HG03045 (cell line): ENCODE measurements around the gene SAMD4A.

Experiments used
- ATAC-seq: cut with Tn5 transposase; IDR thresholded peaks from one replicate; pipeline ENCODE4 v1.9.1; 2021; ENCODE audit warnings: mild to moderate bottlenecking, moderate library complexity; ENCODE audit not compliant: unreplicated experiment

Gene SAMD4A

DNA sequence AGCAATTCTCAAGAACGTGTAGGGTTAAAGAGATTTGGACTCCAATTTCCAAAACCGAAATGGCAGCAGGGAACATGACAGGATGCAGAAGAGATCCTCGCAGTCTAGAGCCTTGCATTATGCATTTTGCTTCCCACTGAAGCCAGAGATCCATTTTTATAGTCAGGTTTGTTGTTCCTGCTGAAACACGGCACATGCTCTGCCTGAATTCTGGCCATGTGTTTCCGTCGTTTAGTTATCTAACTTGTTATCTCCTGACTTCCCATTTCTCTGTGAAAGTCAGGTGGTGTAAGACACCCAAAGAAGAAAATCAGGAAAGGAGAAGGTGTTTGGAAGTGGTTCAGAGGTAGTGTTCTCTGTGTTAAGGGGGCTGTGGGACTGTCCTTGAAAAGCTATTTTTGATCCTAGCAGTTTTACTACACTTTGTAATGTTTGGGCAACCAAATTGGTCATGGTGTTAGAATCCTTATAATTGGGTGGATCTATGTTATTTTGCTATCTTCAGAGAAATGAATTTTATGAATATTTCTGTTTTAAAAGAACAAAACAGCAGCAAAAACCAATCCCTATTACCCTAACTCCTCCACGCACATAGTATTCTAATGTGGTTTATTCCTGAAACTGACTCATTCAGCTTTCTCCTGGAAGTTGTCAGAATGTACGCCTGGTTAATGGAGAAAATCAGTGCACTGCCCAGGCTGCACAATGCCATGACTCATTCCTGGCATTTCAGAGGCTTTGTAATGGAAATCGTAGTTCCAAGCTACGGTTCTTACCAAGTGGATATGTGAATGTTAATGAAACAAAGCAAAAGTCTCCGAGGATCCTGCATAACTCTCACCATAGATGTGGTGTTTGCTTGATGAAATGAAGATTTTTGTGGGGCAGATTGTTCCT is 110.1 kb downstream of the SAMD4A start:
- ATAC-seq: no peak

GRCh38 chr14:54680651-54681050 is 113.7 kb downstream of the SAMD4A start:
- ATAC-seq: no peak

GRCh38 chr14:54681811-54682261 is 114.9 kb downstream of the SAMD4A start:
- ATAC-seq: no peak

DNA sequence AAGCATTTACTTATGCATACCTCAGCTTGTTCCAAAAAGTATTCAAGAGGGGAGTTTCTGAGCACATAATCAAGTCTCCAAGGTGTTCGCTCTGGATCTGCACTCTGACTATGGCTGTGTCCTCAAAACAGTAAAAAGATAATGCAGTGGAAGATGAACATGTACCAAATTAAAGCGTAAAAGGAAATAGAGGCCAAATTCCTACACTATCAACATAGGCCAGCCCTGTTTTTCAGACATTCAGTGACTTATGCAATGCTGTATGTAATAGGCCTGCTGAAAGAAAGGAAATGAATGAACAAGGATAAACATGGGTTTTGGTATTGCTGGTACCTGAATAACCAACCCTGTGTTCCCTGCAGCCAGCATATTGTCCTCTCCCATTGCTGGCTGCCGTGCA is 115.7 kb downstream of the SAMD4A start:
- ATAC-seq: no peak

- no peak for ATAC-seq
Observed at GRCh38 chr14:54683882-54684794, 117.2 kb downstream of the SAMD4A start.

DNA sequence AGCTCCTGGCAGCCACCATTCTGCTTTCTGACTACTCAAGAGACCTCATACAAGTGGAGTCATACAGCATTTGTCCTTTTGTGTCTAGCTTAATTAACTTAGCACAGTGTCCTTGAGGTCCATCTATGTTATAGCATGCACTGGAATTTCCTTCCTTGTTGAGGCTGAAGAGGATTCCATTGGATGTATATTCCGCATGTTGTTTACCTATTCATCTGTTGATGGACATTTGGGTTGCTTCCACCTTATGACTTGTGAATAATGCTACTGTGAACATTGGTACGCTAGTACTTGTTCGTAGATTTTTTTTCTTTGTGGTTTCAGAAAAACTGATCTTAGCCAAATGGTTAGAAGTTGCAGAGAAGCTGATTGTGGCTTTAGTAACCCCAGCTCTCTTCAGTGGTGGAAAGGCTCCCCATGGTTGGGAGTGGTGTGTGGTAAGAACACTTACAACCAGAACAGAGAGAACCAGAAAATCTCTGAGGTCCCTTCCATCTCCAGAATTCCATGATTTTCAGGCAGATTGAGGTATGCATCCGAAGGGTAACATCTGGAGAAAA is 118.4 kb downstream of the SAMD4A start:
- ATAC-seq: no peak

DNA sequence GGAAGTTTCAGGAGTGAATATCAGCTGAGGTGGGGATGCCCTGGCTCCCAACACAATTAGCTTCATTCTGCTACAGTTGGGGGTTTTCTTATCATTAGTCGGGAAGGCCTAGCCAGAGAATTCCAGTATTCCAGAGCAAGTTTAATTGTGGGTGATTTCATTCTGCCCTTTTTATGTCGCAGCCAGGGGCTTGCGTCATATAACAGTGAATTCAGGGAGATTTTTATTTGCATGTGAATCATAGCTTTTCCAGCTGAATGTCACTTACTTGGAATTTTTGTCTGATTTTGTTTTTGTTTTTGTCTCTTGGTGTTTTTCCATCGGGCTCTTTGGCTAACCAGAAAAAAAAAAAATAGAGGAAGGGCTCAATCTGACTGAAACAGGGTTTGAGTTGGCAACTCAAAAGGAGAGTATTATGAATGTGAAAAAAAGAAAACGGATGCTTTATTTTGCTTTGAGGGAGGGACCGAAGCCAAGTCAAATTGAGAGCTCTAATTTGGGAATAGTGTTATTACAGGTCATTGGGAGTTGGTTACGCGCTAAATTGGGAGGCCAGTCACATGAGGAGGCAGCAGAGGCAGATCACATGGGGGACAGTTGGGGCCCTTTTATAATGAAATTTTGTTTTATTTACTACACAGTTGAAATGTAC is 119.4 kb downstream of the SAMD4A start:
- ATAC-seq: no peak

DNA sequence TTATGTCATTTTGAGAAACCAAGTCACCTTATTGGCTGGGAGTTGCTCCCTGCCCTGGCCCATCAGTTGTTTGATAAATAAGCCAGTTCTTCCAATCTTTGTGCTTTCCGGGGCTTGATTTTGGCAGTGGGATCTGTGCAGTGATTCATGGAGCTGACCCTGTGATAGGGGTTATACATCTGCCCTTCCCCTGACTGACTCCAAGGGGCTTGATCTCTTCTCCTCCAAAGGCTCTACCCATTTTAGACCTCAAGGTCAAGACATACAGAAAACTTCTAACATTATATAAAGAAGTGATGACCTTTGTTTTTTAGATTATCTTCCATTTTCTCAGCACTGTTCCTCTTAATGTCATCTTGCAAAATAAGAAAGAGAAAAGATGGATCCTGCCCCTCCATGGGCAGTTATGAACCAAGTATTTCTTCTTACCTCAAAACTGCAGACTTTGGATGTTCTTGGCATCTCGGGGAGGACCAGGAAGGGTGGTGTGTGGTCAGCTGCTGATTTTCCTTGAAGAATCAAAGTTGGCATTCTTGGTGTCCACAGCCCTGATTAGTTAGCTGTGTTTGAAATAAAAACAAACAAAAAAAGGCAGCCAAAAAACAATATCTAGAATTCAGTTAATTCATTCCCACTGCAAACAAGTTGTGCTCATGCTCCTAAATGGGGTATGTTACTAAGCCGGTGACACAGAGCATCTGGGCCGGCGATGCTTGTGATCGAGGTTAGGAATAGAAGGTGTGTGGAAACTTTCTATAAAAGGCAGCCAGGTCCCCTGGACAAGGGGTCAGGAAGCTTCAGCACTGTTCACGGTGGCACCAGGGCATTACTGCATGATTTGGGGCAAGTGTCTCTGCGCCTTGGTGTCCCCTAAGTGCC is 120.2 kb downstream of the SAMD4A start:
- ATAC-seq: no peak

DNA sequence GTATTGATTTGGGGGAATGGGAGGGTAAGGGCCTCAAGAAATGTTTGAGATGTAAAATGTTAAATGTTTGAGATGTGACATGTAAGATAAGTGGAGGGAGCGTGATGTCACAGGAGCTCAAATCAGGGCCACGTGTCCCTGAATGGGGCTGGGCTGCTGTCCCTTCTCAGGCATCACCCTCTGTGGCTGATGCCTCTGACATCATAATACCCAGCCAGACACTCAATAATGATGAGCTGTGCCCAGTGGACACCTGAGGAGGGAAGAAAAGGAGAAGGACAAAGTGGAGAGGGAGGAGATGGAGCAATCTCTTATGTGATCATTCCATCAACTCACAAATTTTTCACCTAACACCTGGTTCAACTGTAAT is 120.8 kb downstream of the SAMD4A start:
- no peak for ATAC-seq

GRCh38 chr14:54688229-54688628 is 121.3 kb downstream of the SAMD4A start:
- no peak for ATAC-seq

- no peak for ATAC-seq
Observed at GRCh38 chr14:54689928-54690327, 123.0 kb downstream of the SAMD4A start.

- ATAC-seq: no peak
Observed at GRCh38 chr14:54690887-54691286, 124.0 kb downstream of the SAMD4A start.

DNA sequence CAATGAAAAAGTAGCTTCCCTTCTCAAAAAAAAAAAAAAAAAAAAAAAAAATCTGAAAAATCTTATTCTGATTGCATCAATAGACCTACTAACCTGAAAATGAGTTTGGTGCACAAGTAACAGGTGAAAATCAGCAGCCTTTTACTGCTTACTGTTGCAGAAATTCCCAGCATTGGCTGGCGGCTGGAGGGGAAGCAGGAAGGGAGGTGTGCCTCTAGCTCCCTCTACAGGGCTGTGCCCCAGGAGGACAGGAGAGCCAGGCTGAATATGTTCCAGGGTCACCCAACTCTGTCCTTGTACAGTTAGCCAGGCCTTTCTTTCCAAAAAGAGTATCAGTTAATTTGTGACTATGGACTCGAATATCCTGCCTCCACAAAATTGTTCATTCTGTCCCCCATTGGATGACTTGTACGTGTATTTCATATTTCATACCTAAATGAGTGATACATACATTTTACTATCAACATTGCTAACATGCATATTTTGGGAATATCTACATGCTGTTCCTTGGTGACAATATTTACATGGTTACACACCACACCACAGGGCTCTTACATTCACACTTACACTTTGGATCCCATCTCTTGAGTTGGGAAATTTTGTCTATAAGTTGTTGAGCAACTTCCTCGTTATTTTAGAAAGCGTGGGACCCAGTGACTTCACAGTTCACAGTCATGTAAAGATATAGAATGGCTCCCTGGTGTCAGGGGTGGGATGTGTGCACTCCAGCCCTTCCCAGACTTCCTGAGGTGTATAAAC is 124.8 kb downstream of the SAMD4A start:
- ATAC-seq: no peak

- ATAC-seq: no peak
Observed at GRCh38 chr14:54692284-54692772, 125.4 kb downstream of the SAMD4A start.

GRCh38 chr14:54693761-54694160 is 126.8 kb downstream of the SAMD4A start:
- ATAC-seq: no peak

DNA sequence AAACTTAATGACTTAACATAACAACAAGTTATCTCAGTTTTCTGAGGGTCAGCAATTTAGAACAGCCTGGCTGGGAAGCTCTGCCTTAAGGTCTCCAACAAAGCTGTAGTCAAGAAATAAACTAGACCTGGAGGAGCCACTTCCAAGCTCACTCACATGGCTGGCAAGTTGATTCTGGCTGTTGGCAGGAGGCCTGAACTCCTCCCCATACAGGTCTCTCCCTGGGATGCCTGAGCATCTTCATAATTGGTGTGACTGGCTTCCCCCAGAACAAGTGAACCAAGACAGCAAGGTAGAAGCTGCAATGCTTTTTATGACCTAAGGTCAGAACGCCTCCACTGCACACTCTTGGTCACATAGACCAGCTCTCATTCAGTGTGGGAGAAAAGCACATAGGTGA is 128.3 kb downstream of the SAMD4A start:
- no peak for ATAC-seq

DNA sequence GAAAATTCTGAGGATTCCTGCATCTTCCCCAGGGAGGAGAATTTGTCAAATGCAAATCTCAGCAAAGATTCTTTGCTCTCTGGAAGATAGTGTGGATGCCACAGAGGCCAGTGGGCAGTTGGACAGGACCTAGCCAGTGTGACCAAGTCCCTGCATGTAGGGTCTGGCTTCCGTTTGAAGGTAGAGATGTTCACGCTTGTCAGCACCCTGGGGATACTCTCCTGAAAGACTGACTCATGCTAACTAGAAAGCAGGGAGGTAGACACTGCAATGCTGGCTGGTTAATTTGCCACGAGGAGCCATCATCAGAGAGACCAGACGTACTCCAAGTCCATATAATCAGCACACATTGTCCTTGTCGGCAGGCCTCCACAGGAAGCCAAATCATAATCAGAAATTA is 130.1 kb downstream of the SAMD4A start:
- ATAC-seq: no peak

DNA sequence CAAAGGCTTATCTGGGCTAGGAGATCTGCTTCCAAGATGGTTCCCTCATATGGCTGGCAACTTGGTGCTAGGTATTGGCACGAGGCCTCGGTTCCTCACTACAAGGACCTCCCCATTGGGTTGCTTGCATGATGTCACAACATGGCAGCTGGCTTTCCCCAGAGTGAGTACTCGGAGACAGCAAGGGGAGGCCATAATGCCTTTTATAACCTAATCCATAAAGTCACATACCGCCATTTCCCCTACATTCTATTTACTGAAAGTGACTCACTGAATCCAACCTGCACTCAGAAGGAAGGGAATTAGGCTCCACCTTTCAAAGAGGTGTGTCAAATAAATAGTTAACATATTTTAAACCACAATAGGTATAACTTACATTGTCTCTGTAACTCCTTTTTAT is 130.9 kb downstream of the SAMD4A start:
- no peak for ATAC-seq

GRCh38 chr14:54698501-54698900 is 131.6 kb downstream of the SAMD4A start:
- no peak for ATAC-seq
